Nephron progenitor cell (in vitro differentiated cells): Measurements from ENCODE around the gene CCT8L2.
"Not testable (repeated sequence)": the region's sequence is repeated elsewhere in the genome, so short reads cannot be mapped to it uniquely, and the experiment has no call there.

Experiments used
- DNase-seq: peaks from one replicate; pipeline ENCODE4 v3.0.0; 2021
- H3K27ac Mint-ChIP-seq: 2 replicates; pipeline ENCODE4 v1.8.0; 2021; ENCODE audit warnings: mild to moderate bottlenecking, moderate library complexity, mixed read lengths
- H3K27me3 Mint-ChIP-seq: 2 replicates; pipeline ENCODE4 v1.8.0; 2021; ENCODE audit warnings: mild to moderate bottlenecking, low read depth, mixed read lengths; ENCODE audit not compliant: poor library complexity
- H3K36me3 Mint-ChIP-seq: 2 replicates; pipeline ENCODE4 v1.8.0; 2021; ENCODE audit warnings: low read depth, mixed read lengths
- H3K4me1 Mint-ChIP-seq: 2 replicates; pipeline ENCODE4 v1.8.0; 2021; ENCODE audit warnings: mixed read lengths
- H3K4me3 Mint-ChIP-seq: 2 replicates; pipeline ENCODE4 v1.8.0; 2021; ENCODE audit warnings: mild to moderate bottlenecking, moderate library complexity, mixed read lengths
- H3K9me3 Mint-ChIP-seq: 2 replicates; pipeline ENCODE4 v1.8.0; 2021; ENCODE audit warnings: mild to moderate bottlenecking, moderate library complexity, mixed read lengths
- TF ChIP-seq, protein P1 (sequence below): fragments of 200-600 bp; sonication (generic); IDR thresholded peaks from 2 replicates; pipeline ENCODE4 v1.5.0; 2021; ENCODE audit warnings: antibody characterized with exemption

CCT8L2 gene, protein sequence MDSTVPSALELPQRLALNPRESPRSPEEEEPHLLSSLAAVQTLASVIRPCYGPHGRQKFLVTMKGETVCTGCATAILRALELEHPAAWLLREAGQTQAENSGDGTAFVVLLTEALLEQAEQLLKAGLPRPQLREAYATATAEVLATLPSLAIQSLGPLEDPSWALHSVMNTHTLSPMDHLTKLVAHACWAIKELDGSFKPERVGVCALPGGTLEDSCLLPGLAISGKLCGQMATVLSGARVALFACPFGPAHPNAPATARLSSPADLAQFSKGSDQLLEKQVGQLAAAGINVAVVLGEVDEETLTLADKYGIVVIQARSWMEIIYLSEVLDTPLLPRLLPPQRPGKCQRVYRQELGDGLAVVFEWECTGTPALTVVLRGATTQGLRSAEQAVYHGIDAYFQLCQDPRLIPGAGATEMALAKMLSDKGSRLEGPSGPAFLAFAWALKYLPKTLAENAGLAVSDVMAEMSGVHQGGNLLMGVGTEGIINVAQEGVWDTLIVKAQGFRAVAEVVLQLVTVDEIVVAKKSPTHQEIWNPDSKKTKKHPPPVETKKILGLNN

DNA sequence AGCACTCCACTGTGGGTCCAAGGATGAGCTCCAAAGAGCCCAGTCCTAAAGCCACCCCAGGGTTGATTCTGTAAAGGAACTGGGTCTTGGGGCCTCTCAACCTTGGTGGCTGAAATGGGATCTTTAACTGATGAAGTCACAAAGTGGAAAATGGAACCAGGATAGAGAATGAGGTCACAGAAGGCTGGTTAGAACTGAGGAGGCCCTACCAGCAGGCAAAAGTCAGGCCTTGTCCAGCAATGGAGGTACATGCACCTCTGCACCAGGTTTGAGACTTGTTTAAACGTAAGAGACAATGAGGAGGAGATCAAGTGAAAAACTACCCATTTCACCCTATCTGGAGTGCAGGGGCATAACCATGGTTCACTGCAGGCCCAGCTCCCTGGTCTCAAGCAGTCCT lies at the start of gene CCT8L2:
Gene CCT8L2, minus strand, starts transcription at position 101 of the 400 bp plus-strand sequence. CDS start 260 bp downstream, outside the sequence.
- not testable (repeated sequence) for H3K36me3 Mint-ChIP-seq, DNase-seq, H3K4me3 Mint-ChIP-seq, H3K27ac Mint-ChIP-seq, H3K27me3 Mint-ChIP-seq, H3K4me1 Mint-ChIP-seq
- H3K9me3 Mint-ChIP-seq, result peaks cover 86% of the 10 kb centered on the region

DNA sequence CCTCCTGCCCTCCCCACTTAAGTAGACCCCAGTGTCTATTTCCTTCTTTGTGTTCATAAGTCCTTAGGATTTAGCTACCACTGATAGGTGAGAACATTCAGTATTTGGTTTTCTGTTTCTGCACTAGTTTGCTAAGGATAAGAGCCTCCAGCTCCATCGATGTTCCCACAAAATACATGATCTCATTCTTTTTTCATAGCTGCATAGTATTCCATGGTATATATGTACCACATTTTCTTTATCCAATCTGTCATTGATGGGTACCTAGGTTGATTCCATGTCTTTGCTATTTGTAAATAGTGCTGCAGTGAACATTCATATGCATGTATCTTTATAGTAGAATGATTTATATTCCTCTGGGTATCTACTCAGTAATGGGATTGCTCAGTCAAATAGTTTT lies 42.8 kb upstream of the CCT8L2 start:
- DNase-seq, H3K27ac Mint-ChIP-seq, H3K27me3 Mint-ChIP-seq, H3K36me3 Mint-ChIP-seq, H3K4me1 Mint-ChIP-seq, H3K4me3 Mint-ChIP-seq: not testable (repeated sequence)
- H3K9me3 Mint-ChIP-seq, result peaks cover 46% of the 10 kb centered on the region

DNA sequence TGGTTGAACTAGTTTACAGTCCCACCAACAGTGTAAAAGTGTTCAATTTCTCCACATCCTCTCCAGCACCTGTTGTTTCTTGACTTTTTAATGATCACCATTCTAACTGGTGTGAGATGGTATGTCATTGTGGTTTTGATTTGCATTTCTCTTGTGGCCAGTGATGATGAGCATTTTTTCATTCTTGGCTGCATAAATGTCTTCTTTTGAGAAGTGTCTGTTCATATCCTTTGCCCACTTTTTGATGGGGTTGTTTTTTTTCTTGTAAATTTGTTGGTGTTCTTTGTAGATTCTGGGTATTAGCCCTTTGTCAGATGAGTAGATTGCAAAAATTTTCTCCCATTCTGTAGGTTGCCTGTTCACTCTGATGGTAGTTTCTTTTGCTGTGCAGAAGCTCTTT lies 41.5 kb upstream of the CCT8L2 start:
- not testable (repeated sequence) for H3K4me3 Mint-ChIP-seq, H3K4me1 Mint-ChIP-seq, DNase-seq, H3K27ac Mint-ChIP-seq, H3K36me3 Mint-ChIP-seq, H3K27me3 Mint-ChIP-seq
- peaks cover 46% of the 10 kb centered on the region for H3K9me3 Mint-ChIP-seq

DNA sequence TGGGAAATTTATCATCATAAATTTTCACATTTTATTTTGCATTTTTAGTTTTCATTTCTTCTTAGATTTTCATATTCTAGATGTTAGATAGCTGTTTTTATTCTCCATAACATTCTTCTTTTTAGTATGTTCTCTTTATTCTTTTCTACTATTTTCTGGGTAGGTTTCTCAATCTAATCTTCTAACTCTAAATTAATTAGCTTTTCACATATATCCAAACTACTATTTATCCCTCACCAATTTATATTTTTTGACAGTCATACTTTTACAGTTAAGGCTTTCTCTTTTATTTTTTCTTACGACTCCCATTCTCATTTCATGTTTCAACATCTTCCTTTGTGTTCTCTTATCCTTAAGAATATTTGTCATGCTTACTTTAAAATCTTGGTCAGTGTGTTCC lies 35.9 kb upstream of the CCT8L2 start:
- not testable (repeated sequence) for H3K36me3 Mint-ChIP-seq, H3K27ac Mint-ChIP-seq, H3K4me1 Mint-ChIP-seq, H3K4me3 Mint-ChIP-seq, H3K27me3 Mint-ChIP-seq, DNase-seq
- peaks cover 44% of the 10 kb centered on the region for H3K9me3 Mint-ChIP-seq

DNA sequence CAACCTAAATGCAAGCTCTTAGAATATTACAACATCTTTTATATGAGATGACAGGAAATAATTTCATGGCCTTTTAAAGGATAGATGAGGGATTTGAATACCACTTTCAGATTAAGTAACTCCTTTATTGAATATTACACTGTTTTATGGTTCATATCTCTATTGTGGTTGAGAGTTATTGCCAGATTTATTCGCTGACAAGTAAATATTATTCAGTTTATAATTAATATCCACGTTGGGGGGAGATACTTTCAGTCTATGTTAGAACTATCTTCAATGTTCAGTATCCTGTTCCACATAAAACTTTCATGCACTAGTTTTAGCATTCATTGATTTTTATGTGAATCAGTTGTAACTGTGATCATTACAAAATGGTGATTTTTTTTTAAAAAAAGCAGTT lies 32.4 kb upstream of the CCT8L2 start:
- DNase-seq, H3K27me3 Mint-ChIP-seq, H3K36me3 Mint-ChIP-seq, H3K4me1 Mint-ChIP-seq, H3K27ac Mint-ChIP-seq, H3K4me3 Mint-ChIP-seq: not testable (repeated sequence)
- H3K9me3 Mint-ChIP-seq, result peaks cover 46% of the 10 kb centered on the region

DNA sequence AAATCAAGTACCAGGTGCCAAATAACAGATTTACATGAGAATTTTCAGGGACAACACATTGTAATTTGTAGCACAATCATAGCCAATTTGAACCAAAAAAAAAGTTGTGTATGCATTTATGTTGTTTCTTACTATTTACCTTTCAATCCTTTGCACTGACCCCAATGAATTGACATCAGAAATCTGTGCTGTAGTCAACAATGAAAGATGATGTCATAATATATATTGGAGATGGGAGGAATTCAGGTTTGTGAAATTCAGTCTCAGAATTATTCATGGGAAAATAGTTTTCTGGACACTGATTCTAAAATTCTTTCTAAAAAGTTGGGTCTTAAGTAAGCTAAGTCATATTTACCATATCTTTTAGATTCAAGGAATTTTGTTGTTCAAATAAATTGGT lies 31.0 kb upstream of the CCT8L2 start:
- not testable (repeated sequence) for DNase-seq, H3K4me1 Mint-ChIP-seq, H3K36me3 Mint-ChIP-seq, H3K4me3 Mint-ChIP-seq, H3K27ac Mint-ChIP-seq, H3K27me3 Mint-ChIP-seq
- H3K9me3 Mint-ChIP-seq, result peaks cover 43% of the 10 kb centered on the region

DNA sequence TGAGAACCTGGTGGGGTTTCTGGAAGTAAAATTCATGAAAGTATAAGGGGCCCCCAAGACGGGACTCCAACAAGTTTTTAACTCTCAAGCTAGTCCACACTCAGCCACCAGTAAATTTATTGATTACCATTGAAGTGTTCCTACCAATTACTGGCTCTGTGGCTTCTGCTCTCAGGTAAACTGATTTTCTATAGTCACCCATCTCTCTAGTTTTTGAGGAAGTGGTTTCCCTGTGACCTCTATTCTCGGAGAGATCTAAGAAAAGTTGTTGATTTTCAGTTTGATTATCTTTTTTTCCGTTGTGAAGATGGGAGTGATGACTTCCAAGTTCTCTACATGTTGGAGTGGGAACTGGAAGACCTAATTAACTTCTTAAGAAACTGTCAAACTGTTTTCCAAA lies 24.9 kb upstream of the CCT8L2 start:
- DNase-seq, H3K27ac Mint-ChIP-seq, H3K4me3 Mint-ChIP-seq, H3K4me1 Mint-ChIP-seq, H3K36me3 Mint-ChIP-seq, H3K27me3 Mint-ChIP-seq: not testable (repeated sequence)
- peaks cover 64% of the 10 kb centered on the region for H3K9me3 Mint-ChIP-seq

DNA sequence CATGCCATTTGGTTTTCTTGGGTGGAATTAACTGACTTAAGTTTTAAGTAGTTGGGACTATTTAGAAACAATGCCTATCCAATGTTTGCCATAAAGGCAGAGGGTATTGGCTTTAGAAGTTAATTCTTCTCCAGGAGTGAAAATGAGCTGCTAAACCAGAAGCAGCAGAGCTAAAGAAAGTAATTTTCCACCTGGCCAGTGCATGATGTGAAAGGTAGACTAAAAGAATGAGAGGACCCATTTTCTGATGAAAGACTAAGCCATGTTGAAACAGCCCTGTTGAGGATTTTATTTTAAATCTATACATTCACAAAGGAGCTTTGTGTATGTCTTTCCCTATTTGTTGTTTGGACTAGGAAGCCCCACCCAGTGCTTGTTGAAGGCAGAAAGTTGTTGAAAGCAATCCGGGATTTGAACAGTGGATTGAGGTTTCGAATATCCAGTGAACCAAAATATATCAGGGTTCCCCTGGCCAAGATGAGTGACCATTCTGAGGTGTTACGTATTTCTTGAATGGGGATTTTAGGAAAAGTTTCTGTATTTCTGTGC lies 23.9 kb upstream of the CCT8L2 start:
- H3K4me1 Mint-ChIP-seq, H3K36me3 Mint-ChIP-seq, H3K27ac Mint-ChIP-seq, H3K27me3 Mint-ChIP-seq, H3K4me3 Mint-ChIP-seq, DNase-seq: not testable (repeated sequence)
- H3K9me3 Mint-ChIP-seq, result peaks cover 67% of the 10 kb centered on the region

DNA sequence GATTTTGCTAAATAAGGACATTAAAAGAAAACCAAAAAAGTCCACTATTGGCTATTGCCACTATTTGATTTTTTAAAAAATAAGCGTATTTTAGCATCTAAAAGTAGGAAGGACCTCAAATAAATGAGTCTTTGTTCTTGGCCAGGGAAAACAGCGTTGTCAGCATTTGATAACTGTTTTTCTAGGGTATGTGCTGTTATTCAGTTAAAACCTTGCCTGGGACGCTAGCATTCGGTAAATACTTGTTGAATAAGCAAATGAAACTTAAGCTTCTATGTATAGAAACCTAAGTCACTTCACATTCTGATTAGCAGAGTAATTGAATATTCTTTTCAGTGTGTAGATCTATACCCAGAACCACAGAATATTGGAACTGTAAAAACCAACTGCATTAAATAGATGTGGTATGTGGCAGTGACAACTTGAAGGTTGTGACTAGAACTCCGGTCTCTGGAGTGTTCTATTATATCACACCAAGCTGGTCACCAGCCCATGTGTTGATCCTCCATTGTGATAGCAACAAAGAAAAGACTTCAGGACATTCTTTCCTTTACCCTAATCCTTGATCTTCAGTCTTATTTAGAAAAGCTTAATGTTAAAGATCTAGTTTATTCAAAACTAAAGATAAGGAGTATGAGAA lies 23.1 kb upstream of the CCT8L2 start:
- not testable (repeated sequence) for H3K36me3 Mint-ChIP-seq, H3K27me3 Mint-ChIP-seq, H3K27ac Mint-ChIP-seq, DNase-seq, H3K4me1 Mint-ChIP-seq, H3K4me3 Mint-ChIP-seq
- peaks cover 74% of the 10 kb centered on the region for H3K9me3 Mint-ChIP-seq

DNA sequence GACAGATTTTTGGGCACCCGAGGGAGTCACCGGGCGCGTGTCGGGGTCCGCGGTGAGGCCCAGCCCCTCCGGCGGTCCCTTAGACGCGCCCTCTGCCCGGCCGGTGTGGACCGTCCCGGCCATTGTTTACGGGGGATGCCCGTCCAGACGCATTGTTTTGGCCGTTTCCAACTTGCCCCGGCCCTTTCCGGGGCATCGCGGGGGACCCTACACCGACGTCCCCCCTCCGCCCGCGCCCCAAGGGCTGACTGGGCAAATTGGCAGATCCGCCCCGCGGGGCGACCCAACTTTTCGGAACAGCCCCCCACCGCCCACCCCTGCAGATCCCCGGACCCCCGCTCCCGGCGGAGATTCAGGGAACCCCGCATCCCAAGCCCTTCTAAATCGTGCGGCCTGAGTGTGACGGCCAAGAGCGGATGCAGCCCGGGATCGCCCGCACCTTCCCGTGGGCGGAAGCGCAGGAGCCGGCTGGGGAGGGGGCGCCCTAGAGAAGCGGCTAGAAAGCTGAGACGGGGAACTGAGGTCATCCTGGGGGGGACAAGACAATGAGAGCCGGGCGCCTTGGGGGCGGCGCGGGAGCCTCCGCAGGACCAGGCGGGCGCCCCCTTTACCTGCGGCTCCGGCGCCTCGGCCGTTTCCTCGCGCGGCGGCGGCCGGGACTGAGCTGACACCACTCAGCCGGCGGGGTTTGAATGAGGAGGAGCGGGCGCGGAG lies 17.1 kb upstream of the CCT8L2 start:
- no peaks in the 10 kb centered on the region for H3K4me1 Mint-ChIP-seq
- H3K27me3 Mint-ChIP-seq, result no peaks in the 10 kb centered on the region
- peaks cover 80% of the 10 kb centered on the region for H3K9me3 Mint-ChIP-seq
- H3K27ac Mint-ChIP-seq, result no peak overlapping the region
- no peak for DNase-seq
- TF ChIP-seq, protein P1, sequence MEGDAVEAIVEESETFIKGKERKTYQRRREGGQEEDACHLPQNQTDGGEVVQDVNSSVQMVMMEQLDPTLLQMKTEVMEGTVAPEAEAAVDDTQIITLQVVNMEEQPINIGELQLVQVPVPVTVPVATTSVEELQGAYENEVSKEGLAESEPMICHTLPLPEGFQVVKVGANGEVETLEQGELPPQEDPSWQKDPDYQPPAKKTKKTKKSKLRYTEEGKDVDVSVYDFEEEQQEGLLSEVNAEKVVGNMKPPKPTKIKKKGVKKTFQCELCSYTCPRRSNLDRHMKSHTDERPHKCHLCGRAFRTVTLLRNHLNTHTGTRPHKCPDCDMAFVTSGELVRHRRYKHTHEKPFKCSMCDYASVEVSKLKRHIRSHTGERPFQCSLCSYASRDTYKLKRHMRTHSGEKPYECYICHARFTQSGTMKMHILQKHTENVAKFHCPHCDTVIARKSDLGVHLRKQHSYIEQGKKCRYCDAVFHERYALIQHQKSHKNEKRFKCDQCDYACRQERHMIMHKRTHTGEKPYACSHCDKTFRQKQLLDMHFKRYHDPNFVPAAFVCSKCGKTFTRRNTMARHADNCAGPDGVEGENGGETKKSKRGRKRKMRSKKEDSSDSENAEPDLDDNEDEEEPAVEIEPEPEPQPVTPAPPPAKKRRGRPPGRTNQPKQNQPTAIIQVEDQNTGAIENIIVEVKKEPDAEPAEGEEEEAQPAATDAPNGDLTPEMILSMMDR, result no peak
- H3K4me3 Mint-ChIP-seq, result no peak overlapping the region
- H3K36me3 Mint-ChIP-seq, result peaks cover 5% of the 10 kb centered on the region
